ENCODE data around the gene DVL2.
"Not testable (repeated sequence)": the region's sequence is repeated elsewhere in the genome, so short reads cannot be mapped to it uniquely, and the experiment has no call there.

DVL2 gene

DNA sequence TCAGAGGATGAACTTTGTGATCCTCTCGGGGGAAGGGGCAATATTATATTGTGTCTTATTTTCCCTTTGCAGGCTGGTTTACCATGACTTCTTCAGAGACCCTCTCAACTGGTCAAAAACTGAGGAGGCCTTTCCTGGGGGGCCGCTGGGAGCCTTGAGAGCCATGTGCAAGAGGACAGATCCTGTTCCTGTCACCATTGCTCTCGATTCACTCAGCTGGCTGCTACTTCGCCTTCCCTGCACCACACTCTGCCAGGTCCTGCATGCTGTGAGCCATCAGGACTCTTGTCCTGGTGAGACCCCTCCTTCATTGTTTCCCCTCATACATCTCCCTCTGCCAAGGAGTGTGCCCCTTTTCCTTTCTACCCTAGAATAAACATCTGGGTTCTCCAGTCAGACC is 20.2 kb upstream of the DVL2 start:
- no peak for DNase-seq

DNA sequence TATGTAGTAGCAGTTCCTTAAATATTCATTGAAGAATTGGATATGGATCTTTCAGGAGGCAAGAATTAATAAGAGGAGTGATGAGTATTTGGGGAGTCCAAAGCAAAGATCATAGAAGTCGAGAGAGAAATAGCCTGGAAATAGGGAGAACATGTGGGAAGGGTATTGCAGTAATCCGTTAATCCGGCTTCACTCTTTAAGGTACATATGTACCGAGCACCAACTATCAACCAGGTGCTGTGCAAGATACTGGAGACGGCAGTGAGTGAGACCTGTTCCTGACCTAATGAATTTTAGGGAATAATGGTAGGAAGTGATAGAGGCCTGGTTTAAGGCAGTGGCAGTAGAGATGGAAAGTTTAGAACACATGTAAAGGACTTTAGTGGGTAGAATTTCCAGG is 18.8 kb upstream of the DVL2 start:
- no peak for DNase-seq

- peak; percentile 89 for DNase-seq
These were observed 18.1 kb upstream of the DVL2 start, which contains the start of gene ELP5 for GRCh38 chr17:7252176-7253043. TSS of gene ELP5 (plus strand) at chr17:7252215. CDS start at chr17:7252551, 336 bp downstream.

DNA sequence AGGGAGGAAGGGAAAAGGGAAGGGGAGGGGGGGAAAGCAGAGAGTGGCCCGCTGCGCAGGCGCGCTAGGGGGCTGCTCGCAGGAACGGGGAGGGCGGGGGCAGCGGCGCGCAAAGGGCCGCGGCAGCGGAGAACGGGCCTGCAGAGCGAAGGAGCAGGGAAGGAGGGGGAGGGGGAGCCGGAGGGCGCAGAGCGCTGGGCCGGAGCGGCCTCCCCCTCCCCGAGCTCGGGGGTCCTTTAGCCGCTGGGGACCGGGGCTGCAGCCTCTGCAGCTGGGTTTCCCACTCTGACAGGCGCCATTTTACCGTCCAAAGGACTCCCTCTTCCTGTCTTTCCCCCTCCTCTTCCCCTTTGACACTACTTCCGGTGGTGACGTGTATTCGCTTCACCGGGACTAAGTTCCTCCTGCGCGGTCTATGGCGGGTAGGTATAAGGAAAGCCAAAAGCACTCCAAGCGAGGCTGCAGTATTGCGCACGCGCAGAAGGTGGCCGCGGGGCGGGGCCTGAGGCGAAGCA is 17.4 kb upstream of the DVL2 start, which contains the start of gene CTDNEP1:
Gene CTDNEP1 (minus strand): TSS at position 74 of the 515 bp plus-strand sequence. CDS start 438 bp downstream, outside the sequence.
- peak; percentile 99 for DNase-seq

GRCh38 chr17:7250695-7251627 is 16.6 kb upstream of the DVL2 start:
- no peak for DNase-seq

DNA sequence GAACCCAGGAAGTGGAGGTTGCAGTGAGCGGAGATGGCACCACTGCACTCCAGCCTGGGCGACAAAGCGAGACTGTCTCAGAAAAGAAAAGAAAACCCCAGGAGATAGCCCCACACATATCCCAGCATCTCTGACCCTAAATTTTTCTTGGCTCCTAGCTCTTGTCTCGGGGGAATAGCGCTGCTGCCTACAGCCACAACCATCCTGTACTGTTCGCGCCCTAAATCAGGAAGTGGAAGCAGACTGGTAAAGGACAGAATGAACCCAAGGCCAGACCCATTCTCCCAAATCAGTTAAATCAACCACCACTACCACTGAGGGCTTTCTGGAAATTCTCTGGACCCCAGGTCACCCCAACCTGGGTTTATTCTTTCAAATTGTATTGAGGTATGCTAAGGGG is 15.5 kb upstream of the DVL2 start:
- DNase-seq, result no peak

DNA sequence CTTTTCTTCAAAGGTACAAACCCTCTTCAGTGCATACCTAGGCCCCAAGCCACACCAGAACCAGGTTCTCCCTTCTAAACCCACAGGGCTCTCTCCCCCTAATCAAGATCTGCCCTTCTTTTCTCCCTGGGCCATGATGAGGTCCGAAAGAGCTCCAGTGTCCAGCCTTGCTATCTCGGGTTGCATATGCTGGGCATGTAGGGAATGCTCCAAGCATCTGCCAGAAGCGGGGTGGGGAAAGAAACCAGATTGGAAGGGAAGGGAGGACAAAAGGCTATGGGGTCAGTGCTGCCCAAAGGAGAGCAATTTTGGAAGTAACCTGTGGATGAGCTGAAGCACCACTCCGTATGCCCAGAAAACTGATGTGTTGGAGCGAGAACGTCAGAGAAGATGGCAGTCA is 14.9 kb upstream of the DVL2 start:
- DNase-seq, result no peak

DNA sequence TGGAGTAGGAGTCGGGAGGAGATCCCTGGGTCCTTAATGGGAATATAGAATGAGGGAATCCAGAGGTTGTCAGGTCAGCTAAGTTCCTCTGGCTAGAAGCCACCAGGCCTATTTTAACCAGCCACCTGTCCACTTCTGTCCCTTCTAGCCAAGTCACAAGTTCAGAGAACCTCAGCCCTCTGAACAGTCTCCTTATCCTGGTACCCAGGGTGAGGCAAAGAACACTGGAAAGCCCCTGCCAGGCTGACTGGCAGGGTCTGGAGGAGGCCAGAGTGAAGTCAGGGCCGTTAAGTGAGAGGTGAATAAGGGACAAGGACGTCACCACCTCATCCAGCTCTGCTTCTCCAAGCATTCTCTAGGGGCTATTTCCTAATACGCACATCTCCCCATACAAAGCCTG is 14.5 kb upstream of the DVL2 start:
- DNase-seq, result no peak

DNA sequence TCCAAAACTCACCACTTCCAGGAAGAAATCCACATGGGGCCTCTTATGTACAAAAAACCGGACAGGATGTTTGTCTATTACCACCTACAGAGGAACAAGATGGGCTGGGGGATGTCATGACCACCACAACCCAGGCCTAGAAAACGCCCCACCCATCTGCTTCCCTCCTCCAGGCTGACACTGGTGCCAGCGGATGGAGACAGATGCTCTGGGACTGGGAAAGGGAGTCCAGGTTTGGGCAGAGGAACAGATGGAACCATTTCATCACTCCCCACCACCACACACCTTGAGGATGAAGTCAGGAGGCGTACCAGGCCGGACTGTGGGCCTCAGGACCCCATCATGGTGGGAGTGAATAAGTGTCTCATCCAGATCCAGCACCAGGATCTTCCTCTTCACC is 12.5 kb upstream of the DVL2 start:
- DNase-seq, result no peak

DNA sequence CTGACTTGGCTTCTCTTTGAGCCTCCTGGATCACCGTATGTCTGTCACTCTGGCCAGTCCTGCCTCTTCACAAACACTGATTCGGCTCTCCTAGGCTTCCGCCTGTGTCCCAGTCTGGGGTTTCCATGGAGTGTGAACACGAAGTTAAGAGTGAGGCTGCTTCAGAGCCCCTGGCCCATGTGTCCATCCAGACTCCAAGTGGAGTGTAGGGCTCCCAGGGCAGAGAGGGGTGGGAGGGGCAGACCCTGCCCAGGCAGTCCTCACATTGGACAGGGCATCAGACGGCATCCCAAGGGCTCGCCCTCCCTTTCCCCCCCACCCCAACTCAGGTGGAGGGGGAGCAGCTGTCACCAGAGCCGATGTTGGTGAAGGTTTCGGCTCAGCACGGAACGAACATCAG is 9.5 kb upstream of the DVL2 start:
- not testable (repeated sequence) for DNase-seq

DNA sequence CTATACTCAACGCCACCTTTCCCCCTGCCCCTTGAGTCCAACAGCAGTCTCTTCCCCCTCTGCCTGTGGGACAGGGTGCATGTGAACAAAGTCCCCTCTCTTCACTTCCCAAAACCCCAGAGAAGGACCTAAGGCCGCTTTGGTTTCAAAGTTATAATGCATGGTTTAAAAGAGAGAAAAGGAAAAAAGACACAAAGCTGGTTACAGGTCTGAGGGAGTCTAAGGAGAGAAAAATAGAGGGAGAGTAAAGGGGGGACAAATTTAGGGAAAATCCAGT is 9.1 kb upstream of the DVL2 start:
- DNase-seq, result no peak

DNA sequence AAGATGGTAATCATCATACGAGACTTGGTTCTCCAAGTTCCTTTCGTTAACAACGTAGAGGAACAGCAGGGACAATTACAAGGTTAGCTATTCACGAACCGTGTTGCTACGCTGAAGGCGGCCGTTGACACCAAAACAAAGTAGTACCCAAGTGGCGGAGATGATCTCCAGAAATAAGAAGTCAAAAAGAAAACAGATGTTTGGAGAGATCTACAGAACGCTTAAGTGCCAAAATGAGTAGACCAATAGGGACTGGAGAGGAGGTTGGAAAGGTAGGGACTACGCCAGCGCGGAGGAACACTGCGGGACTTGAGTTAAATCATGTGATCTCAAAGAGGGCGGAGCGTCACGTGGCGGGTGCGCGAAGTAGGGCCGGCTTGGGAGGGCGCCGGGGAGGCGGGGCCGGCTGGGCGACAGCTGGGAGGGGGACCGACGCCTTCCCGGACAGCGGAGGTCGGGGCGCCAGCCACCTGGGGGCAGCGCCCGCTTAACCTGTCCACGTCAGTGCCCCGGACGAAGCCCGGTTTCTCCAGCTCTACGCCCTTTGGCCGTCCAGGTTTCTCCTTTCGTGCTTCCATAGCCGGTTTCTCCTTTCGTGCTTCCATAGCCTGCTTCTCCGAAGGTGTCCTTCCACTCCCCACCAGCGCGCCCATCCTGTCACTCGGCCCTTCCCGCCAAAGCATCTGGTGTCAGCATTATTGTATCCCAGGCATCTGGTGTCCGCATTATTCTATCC is 8.6 kb upstream of the DVL2 start:
- peak; percentile 93 for DNase-seq

GRCh38 chr17:7241783-7242716 is 7.7 kb upstream of the DVL2 start, which contains the start of gene GABARAP:
TSS of gene GABARAP (minus strand) at chr17:7242449. CDS start at chr17:7242330, 119 bp downstream.
- DNase-seq, result peak; percentile 94

- DNase-seq, result no peak
These were observed 6.9 kb upstream of the DVL2 start for GRCh38 chr17:7241090-7241733.

DNA sequence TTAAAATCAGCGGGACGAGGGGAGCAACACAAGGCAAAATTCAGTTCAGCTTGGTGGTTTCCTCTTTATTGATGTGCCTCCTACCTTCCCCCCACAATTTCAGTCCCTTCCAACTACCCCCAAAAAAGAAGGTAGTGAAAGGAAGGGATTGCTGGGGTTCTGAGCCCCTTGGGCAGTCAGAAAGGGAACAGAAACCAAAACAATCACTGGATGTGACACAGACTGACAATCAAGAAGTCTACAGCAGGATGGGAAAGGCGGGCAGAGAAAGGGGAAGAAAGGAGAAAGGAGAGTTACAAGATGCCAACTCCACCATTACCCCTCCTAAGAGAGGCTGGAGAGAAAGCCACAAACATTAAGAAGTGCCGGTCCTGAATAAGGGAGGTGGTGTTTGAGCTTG is 6.1 kb upstream of the DVL2 start:
- DNase-seq, result no peak

DNA sequence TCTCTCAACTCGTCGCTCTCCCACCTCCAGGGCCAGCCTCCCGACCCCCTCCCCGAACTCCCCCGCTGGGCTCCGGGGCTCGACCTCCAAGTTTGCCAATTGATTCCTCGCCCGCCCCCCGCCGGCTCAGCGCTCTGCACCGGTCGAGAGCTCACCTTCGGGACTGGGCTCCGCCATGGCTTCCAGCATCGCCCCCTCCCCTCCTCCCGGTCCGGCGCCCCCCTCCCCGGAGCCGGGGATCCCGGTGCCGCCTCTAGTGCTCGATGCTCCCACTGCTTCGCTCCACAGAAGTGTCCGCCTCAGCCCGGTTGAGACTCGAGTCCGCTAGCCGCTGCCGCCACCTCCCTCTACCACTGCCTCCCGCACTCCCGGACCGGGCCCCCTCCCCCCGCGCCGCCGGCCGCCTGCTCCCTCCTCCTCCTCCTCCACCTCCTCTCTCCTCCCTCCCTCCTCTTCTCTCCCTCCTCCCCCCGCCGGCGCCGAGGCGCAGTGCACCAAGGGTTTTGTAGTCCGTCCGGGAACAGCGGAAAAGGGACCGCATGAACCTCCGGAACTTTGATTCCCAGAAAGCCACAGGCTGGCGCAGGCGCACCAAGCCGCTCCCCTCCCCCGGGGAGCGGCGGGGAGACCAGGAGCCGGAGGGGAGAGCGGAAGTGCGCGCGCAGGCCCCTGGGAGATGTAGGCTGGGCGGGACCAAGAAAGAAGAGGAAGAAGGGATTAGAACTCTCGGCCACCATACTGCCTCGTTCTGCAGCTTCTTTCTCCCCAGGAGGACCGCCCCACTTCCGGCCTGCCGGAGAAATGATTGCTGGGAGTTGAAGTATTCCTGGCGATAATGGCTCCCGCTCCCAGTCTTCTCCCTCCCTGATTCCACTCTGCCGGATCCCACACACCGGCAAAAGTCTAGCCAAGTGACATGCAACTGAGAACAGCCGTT is 5.0 kb upstream of the DVL2 start, which contains the start of gene PHF23:
Gene PHF23 (minus strand): TSS at position 367 of the 937 bp plus-strand sequence. CDS start 178 bp downstream, at position 189.
- peak; percentile 97 for DNase-seq

DNA sequence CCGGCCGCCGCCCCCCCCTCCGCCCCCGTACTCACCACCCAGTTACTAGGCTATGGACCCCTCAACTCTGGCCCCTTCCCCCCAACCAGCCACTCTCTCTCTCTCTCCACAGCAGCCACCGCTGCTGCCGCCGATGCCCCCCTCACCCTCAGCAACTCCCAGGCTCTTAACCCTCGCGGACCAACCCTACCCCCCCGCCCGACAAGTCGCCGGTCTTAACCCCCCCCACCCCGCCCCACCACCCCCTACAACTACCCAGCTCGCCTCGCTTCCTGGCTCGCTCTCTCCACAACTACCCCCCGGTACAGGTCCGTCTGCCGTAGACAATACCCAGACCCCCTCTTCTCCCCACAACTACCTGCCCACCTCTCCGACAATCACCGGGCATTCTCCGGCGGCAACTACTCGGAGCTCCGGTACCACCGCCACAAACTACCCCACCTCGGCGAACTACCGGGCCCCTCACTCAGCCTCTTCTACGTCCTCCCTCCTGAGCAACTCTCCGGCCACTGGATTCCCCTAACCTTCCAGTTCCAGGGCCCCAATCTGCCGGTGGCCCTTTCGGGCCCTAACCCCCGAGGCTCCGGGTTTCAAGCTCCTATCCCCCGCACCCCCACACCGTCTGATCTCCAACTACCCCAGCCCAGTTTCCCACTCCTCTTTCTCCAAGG is 4.2 kb upstream of the DVL2 start:
- DNase-seq, result no peak

- peak; percentile 86 for DNase-seq
These were observed 3.6 kb upstream of the DVL2 start for GRCh38 chr17:7237761-7238419.

Data from stimulated activated CD4-positive, alpha-beta T cell treated with anti-CD3 and anti-CD28 coated beads, Interleukin-4, amount 100 ng/mL, for 24 hours (primary cell).